Thoracic aorta (tissue), 2 donors: ENCODE data around the gene OR4E2. TPM values are rescaled to one million over a fixed set of nuclear protein-coding genes. Genes with fewer than 3 reads are reported as not detected.

Experiments used
- ATAC-seq: fragments of 150-250 bp; one replicate; pipeline ENCODE4 v1.8.0; 2017; ENCODE audit warnings: low read depth; ENCODE audit not compliant: insufficient number of reproducible peaks, low FRiP score
- DNase-seq: peaks from one replicate; pipeline ENCODE4 v3.0.0-alpha.2; 2020; ENCODE audit warnings: low spot score
- H3K27ac ChIP-seq, 2 donors: fragments of 200-600 bp; sonication (generic); 1 replicate in 1 of 2; 2 replicates in 1 of 2; pipeline ENCODE4 v1.5.1; 2016; ENCODE audit warnings: mild to moderate bottlenecking in 2 of 2, moderate library complexity in 2 of 2
- H3K27me3 ChIP-seq: fragments of 200-600 bp; sonication (generic); replicated peaks from 2 replicates; pipeline ENCODE4 v1.6.0; 2016; ENCODE audit warnings: mild to moderate bottlenecking; ENCODE audit not compliant: insufficient read depth
- H3K36me3 ChIP-seq: fragments of 200-600 bp; sonication (generic); one replicate; pipeline ENCODE4 v1.5.1; 2016
- H3K4me1 ChIP-seq, 2 donors: fragments of 200-600 bp; sonication (generic); 1 replicate in 1 of 2; 2 replicates in 1 of 2; pipeline versions ENCODE4 v1.5.1 to v1.6.0; 2016; ENCODE audit warnings: low read depth in 2 of 2, mild to moderate bottlenecking in 1 of 2; ENCODE audit not compliant: control insufficient read depth in 1 of 2
- H3K4me3 ChIP-seq: fragments of 200-600 bp; sonication (generic); 2 replicates; pipeline ENCODE4 v1.5.1; 2016; ENCODE audit warnings: mild to moderate bottlenecking
- H3K9me3 ChIP-seq: fragments of 200-600 bp; sonication (generic); 2 replicates; pipeline ENCODE4 v1.5.1; 2016
- CTCF ChIP-seq: fragments of 200-600 bp; sonication (generic); IDR thresholded peaks from one replicate; pipeline ENCODE4 v1.5.1; 2019; ENCODE audit warnings: antibody characterized with exemption
- total RNA-seq, 2 donors: library from RNA; depleted of rRNA; stranded (reverse); fragments of >200 nt; gene quantifications; one replicate each; pipeline versions ENCODE4 v1.1.0 to v1.2.3, GENCODE V29; 2016

OR4E2 gene
- total RNA-seq, 2 donors from 2014 or later: not detected

- H3K4me1 ChIP-seq: no peaks in the 10 kb centered on the region
- H3K27ac ChIP-seq: no peak overlapping the region
- ATAC-seq: no peak
- no peak for DNase-seq
- no peaks in the 10 kb centered on the region for H3K27me3 ChIP-seq
- no peak overlapping the region for H3K4me3 ChIP-seq
- TF ChIP-seq CTCF: no peak
- H3K36me3 ChIP-seq: no peaks in the 10 kb centered on the region
- no peaks in the 10 kb centered on the region for H3K9me3 ChIP-seq
Measured at GRCh38 chr14:21631084-21631483, 22.6 kb upstream of the OR4E2 start.

- TF ChIP-seq CTCF: no peak
- ATAC-seq (no peak), DNase-seq (no peak)
- H3K27me3 ChIP-seq: no peaks in the 10 kb centered on the region
- no peaks in the 10 kb centered on the region for H3K36me3 ChIP-seq
- H3K9me3 ChIP-seq: no peaks in the 10 kb centered on the region
- no peak within 1 kb of the TSS for H3K27ac ChIP-seq
- H3K4me3 ChIP-seq: no peak within 1 kb of the TSS
- no peaks in the 10 kb centered on the region for H3K4me1 ChIP-seq
Measured at GRCh38 chr14:21634840-21635239, 18.8 kb upstream of the OR4E2 start, which contains the start of gene OR10G2. OR10G2 (minus strand) TSS chr14:21634940; CDS start chr14:21634842, 98 bp downstream.

GRCh38 chr14:21642683-21643082, 11.0 kb upstream of the OR4E2 start:
- Histone ChIP-seq H3K4me3 (no peak overlapping the region), H3K27ac (no peak overlapping the region), H3K36me3 (no peaks in the 10 kb centered on the region), H3K4me1 (no peaks in the 10 kb centered on the region), H3K9me3 (no peaks in the 10 kb centered on the region), H3K27me3 (no peaks in the 10 kb centered on the region)
- DNase-seq: no peak
- TF ChIP-seq CTCF: no peak
- ATAC-seq: no peak

DNA sequence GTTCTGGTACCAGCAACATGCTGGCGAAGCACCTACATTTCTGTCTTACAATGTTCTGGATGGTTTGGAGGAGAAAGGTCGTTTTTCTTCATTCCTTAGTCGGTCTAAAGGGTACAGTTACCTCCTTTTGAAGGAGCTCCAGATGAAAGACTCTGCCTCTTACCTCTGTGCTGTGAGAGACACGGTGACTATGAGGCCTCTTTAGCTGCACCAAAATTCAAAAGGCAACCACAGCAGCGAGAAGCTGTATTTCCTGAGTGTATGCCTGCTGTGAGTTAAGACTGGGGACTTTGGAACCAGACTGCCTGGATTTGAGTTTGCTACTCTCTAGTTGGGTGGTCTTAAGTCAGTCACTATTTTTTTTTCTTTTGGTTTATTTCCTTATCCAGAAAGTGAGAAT, 10.2 kb upstream of the OR4E2 start:
- Histone ChIP-seq H3K4me1 (no peaks in the 10 kb centered on the region), H3K27me3 (no peaks in the 10 kb centered on the region), H3K4me3 (no peak overlapping the region), H3K9me3 (no peaks in the 10 kb centered on the region), H3K36me3 (no peaks in the 10 kb centered on the region), H3K27ac (no peak overlapping the region)
- ATAC-seq: no peak
- TF ChIP-seq CTCF: no peak
- no peak for DNase-seq

DNA sequence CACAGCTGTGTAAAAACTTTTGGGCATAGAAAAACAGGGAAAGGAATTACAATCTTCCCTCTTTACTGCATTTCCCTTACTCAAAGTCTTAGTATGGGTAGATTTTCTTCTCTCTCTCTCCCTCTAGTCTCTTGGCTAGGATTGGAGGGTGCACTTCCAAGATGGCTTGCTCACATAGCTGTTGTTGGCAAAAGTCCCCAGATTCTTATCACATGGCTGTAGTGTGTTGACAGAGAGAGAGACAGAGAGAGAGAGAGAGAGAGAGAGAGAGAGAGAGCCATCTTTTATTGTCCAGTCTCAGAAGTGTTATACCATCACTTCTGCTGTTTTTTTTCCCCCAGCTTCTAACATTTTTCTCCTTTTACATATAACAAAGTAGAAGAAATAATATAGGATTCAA, 6.3 kb upstream of the OR4E2 start:
- Histone ChIP-seq H3K27me3 (no peaks in the 10 kb centered on the region), H3K27ac (no peak overlapping the region), H3K9me3 (no peaks in the 10 kb centered on the region), H3K4me1 (no peaks in the 10 kb centered on the region), H3K4me3 (no peak overlapping the region), H3K36me3 (no peaks in the 10 kb centered on the region)
- ATAC-seq: no peak
- no peak for TF ChIP-seq CTCF
- DNase-seq: no peak
